Measurements from ENCODE around the gene ZC3H7B. TPM values are rescaled to one million over a fixed set of nuclear protein-coding genes. Genes with fewer than 3 reads are reported as not detected.

ZC3H7B gene
- total and polyA plus RNA-seq, 2 experiments from 2014 or later = 5.7 to 61.5 TPM

DNA sequence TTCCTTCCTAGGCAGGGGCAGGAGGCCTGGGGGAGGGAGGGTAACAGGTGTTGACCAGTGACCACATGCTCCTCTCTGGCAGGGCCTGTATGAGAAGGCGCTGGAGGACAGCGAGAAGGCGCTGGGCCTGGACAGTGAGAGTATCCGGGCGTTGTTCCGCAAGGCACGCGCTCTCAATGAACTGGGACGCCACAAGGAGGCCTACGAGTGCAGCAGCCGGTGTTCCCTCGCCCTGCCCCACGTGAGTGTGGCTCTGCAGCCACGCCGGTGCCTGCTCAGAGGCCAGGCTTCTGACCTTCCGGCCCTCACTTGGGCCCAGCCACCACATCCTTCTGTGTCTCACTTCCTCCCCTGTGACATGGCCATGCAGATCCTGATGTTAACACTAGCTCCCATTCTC is 25.8 kb downstream of the ZC3H7B start:
- H3K36me3 Mint-ChIP-seq (ENCODE audit: low read depth) = peaks cover 61% of the 10 kb centered on the region
- H3K36me3 ChIP-seq (ENCODE audit: insufficient read depth) = peaks cover 13% of the 10 kb centered on the region
- no peaks in the 10 kb centered on the region for H3F3A ChIP-seq (replicated peaks; ENCODE audit: low read depth)
- H3K27me3 ChIP-seq (ENCODE audit: insufficient read depth) = no peaks in the 10 kb centered on the region
- no peak overlapping the region for H3K4me2 ChIP-seq
- peaks cover 6% of the 10 kb centered on the region for H3K27me3 Mint-ChIP-seq (ENCODE audit: insufficient read depth, low read depth, poor library complexity)
- H3K4me3 Mint-ChIP-seq = no peak overlapping the region
- H3K79me2 ChIP-seq (replicated peaks; ENCODE audit: insufficient read depth) = no peaks in the 10 kb centered on the region
- no peak overlapping the region for H3K4me3 ChIP-seq
- no peak overlapping the region for H3K27ac ChIP-seq (ENCODE audit: low read depth)
- no peaks in the 10 kb centered on the region for H3K9me2 ChIP-seq (ENCODE audit: insufficient read depth)
- H3K4me1 Mint-ChIP-seq = no peaks in the 10 kb centered on the region
- no peaks in the 10 kb centered on the region; the same call in none of the 2 replicates for H4K20me1 ChIP-seq (replicated peaks; ENCODE audit: insufficient read depth)
- no peaks in the 10 kb centered on the region for H3K9me3 Mint-ChIP-seq
- TF ChIP-seq STAT1 (IDR thresholded peaks at IDR 0.05; ENCODE audit: unreplicated experiment) (no peak), ZNF114 (CRISPR knock-in tag; IDR thresholded peaks at IDR 0.05) (no peak), EZH2phosphoT487 (IDR thresholded peaks at IDR 0.05; ENCODE audit: unreplicated experiment) (no peak), POLR2AphosphoS5 (IDR thresholded peaks at IDR 0.05; ENCODE audit: low read depth) (no peak), NANOG (IDR thresholded peaks at IDR 0.05; ENCODE audit: borderline replicate concordance) (no peak), EZH2 (IDR thresholded peaks at IDR 0.05; ENCODE audit: low read depth, unreplicated experiment) (no peak), CREB1 (CRISPR knock-in tag; IDR thresholded peaks at IDR 0.05; ENCODE audit: low read depth) (no peak), ZNF331 (CRISPR knock-in tag; IDR thresholded peaks at IDR 0.05; ENCODE audit: low read depth) (no peak), JUNB (IDR thresholded peaks at IDR 0.05; ENCODE audit: unreplicated experiment) (no peak)
- TF ChIP-seq, protein P1, sequence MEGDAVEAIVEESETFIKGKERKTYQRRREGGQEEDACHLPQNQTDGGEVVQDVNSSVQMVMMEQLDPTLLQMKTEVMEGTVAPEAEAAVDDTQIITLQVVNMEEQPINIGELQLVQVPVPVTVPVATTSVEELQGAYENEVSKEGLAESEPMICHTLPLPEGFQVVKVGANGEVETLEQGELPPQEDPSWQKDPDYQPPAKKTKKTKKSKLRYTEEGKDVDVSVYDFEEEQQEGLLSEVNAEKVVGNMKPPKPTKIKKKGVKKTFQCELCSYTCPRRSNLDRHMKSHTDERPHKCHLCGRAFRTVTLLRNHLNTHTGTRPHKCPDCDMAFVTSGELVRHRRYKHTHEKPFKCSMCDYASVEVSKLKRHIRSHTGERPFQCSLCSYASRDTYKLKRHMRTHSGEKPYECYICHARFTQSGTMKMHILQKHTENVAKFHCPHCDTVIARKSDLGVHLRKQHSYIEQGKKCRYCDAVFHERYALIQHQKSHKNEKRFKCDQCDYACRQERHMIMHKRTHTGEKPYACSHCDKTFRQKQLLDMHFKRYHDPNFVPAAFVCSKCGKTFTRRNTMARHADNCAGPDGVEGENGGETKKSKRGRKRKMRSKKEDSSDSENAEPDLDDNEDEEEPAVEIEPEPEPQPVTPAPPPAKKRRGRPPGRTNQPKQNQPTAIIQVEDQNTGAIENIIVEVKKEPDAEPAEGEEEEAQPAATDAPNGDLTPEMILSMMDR (conservative IDR thresholded peaks at IDR 0.05; ENCODE audit: low read depth in 2 of 2) = no peak
- TF ChIP-seq, protein P2, sequence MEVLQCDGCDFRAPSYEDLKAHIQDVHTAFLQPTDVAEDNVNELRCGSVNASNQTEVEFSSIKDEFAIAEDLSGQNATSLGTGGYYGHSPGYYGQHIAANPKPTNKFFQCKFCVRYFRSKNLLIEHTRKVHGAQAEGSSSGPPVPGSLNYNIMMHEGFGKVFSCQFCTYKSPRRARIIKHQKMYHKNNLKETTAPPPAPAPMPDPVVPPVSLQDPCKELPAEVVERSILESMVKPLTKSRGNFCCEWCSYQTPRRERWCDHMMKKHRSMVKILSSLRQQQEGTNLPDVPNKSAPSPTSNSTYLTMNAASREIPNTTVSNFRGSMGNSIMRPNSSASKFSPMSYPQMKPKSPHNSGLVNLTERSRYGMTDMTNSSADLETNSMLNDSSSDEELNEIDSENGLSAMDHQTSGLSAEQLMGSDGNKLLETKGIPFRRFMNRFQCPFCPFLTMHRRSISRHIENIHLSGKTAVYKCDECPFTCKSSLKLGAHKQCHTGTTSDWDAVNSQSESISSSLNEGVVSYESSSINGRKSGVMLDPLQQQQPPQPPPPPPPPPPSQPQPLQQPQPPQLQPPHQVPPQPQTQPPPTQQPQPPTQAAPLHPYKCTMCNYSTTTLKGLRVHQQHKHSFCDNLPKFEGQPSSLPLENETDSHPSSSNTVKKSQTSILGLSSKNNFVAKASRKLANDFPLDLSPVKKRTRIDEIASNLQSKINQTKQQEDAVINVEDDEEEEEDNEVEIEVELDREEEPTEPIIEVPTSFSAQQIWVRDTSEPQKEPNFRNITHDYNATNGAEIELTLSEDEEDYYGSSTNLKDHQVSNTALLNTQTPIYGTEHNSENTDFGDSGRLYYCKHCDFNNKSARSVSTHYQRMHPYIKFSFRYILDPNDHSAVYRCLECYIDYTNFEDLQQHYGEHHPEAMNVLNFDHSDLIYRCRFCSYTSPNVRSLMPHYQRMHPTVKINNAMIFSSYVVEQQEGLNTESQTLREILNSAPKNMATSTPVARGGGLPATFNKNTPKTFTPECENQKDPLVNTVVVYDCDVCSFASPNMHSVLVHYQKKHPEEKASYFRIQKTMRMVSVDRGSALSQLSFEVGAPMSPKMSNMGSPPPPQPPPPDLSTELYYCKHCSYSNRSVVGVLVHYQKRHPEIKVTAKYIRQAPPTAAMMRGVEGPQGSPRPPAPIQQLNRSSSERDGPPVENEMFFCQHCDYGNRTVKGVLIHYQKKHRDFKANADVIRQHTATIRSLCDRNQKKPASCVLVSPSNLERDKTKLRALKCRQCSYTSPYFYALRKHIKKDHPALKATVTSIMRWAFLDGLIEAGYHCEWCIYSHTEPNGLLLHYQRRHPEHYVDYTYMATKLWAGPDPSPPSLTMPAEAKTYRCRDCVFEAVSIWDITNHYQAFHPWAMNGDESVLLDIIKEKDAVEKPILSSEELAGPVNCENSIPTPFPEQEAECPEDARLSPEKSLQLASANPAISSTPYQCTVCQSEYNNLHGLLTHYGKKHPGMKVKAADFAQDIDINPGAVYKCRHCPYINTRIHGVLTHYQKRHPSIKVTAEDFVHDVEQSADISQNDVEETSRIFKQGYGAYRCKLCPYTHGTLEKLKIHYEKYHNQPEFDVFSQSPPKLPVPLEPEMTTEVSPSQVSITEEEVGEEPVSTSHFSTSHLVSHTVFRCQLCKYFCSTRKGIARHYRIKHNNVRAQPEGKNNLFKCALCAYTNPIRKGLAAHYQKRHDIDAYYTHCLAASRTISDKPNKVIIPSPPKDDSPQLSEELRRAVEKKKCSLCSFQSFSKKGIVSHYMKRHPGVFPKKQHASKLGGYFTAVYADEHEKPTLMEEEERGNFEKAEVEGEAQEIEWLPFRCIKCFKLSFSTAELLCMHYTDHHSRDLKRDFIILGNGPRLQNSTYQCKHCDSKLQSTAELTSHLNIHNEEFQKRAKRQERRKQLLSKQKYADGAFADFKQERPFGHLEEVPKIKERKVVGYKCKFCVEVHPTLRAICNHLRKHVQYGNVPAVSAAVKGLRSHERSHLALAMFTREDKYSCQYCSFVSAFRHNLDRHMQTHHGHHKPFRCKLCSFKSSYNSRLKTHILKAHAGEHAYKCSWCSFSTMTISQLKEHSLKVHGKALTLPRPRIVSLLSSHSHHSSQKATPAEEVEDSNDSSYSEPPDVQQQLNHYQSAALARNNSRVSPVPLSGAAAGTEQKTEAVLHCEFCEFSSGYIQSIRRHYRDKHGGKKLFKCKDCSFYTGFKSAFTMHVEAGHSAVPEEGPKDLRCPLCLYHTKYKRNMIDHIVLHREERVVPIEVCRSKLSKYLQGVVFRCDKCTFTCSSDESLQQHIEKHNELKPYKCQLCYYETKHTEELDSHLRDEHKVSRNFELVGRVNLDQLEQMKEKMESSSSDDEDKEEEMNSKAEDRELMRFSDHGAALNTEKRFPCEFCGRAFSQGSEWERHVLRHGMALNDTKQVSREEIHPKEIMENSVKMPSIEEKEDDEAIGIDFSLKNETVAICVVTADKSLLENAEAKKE (CRISPR knock-in tag; IDR thresholded peaks at IDR 0.05) = no peak
- TF ChIP-seq, protein P3, sequence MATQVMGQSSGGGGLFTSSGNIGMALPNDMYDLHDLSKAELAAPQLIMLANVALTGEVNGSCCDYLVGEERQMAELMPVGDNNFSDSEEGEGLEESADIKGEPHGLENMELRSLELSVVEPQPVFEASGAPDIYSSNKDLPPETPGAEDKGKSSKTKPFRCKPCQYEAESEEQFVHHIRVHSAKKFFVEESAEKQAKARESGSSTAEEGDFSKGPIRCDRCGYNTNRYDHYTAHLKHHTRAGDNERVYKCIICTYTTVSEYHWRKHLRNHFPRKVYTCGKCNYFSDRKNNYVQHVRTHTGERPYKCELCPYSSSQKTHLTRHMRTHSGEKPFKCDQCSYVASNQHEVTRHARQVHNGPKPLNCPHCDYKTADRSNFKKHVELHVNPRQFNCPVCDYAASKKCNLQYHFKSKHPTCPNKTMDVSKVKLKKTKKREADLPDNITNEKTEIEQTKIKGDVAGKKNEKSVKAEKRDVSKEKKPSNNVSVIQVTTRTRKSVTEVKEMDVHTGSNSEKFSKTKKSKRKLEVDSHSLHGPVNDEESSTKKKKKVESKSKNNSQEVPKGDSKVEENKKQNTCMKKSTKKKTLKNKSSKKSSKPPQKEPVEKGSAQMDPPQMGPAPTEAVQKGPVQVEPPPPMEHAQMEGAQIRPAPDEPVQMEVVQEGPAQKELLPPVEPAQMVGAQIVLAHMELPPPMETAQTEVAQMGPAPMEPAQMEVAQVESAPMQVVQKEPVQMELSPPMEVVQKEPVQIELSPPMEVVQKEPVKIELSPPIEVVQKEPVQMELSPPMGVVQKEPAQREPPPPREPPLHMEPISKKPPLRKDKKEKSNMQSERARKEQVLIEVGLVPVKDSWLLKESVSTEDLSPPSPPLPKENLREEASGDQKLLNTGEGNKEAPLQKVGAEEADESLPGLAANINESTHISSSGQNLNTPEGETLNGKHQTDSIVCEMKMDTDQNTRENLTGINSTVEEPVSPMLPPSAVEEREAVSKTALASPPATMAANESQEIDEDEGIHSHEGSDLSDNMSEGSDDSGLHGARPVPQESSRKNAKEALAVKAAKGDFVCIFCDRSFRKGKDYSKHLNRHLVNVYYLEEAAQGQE (IDR thresholded peaks at IDR 0.05; ENCODE audit: unreplicated experiment) = no peak
- TF ChIP-seq, protein P4, sequence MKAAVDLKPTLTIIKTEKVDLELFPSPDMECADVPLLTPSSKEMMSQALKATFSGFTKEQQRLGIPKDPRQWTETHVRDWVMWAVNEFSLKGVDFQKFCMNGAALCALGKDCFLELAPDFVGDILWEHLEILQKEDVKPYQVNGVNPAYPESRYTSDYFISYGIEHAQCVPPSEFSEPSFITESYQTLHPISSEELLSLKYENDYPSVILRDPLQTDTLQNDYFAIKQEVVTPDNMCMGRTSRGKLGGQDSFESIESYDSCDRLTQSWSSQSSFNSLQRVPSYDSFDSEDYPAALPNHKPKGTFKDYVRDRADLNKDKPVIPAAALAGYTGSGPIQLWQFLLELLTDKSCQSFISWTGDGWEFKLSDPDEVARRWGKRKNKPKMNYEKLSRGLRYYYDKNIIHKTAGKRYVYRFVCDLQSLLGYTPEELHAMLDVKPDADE (IDR thresholded peaks at IDR 0.05) = no peak
- H3K4me1 ChIP-seq (ENCODE audit: insufficient read depth) = no peaks in the 10 kb centered on the region
- ATAC-seq (no peak), DNase-seq (ENCODE audit: low spot score) (no peak)
- H3K27ac Mint-ChIP-seq = no peak overlapping the region
- no peak overlapping the region for H2AFZ ChIP-seq
